GM19372 (cell line): ENCODE results near the gene LRTM2.

Source experiments
- ATAC-seq: cut with Tn5 transposase; IDR thresholded peaks from one replicate; pipeline ENCODE4 v1.9.1; 2021; ENCODE audit warnings: mild to moderate bottlenecking, low read depth, moderate library complexity; ENCODE audit not compliant: unreplicated experiment

Gene LRTM2

GRCh38 chr12:1857086-1857485 is 36.7 kb downstream of the LRTM2 start:
- no peak for ATAC-seq

GRCh38 chr12:1857821-1858220 is 37.5 kb downstream of the LRTM2 start:
- no peak for ATAC-seq

GRCh38 chr12:1858456-1858855 is 38.1 kb downstream of the LRTM2 start:
- ATAC-seq = no peak

- no peak for ATAC-seq
Observed at GRCh38 chr12:1859643-1860042, 39.3 kb downstream of the LRTM2 start.

- no peak for ATAC-seq
Observed at GRCh38 chr12:1862973-1863372, 42.6 kb downstream of the LRTM2 start.

GRCh38 chr12:1863823-1864222 is 43.5 kb downstream of the LRTM2 start:
- no peak for ATAC-seq

GRCh38 chr12:1864456-1864855 is 44.1 kb downstream of the LRTM2 start:
- no peak for ATAC-seq

- no peak for ATAC-seq
Observed at GRCh38 chr12:1864867-1865266, 44.5 kb downstream of the LRTM2 start.

- no peak for ATAC-seq
Observed at GRCh38 chr12:1865284-1865866, 45.0 kb downstream of the LRTM2 start.

- ATAC-seq = no peak
Observed at GRCh38 chr12:1869145-1869544, 48.8 kb downstream of the LRTM2 start.

GRCh38 chr12:1870086-1870485 is 49.7 kb downstream of the LRTM2 start:
- no peak for ATAC-seq

- ATAC-seq = no peak
Observed at GRCh38 chr12:1870998-1871917, 50.9 kb downstream of the LRTM2 start.

GRCh38 chr12:1872001-1872400 is 51.6 kb downstream of the LRTM2 start:
- no peak for ATAC-seq

- no peak for ATAC-seq
Observed at GRCh38 chr12:1872448-1872847, 52.1 kb downstream of the LRTM2 start.

- ATAC-seq = no peak
Observed at GRCh38 chr12:1873531-1874510, 53.5 kb downstream of the LRTM2 start.

- ATAC-seq = no peak
Observed at GRCh38 chr12:1875608-1876007, 55.2 kb downstream of the LRTM2 start.

- no peak for ATAC-seq
Observed at GRCh38 chr12:1876086-1876485, 55.7 kb downstream of the LRTM2 start.

- ATAC-seq = no peak
Observed at GRCh38 chr12:1877169-1877878, 57.0 kb downstream of the LRTM2 start.

GRCh38 chr12:1878214-1878613 is 57.8 kb downstream of the LRTM2 start:
- ATAC-seq = no peak

GRCh38 chr12:1878695-1879094 is 58.3 kb downstream of the LRTM2 start:
- ATAC-seq = no peak
